H1 (cell line): ENCODE results near the gene DSCAM. TPM values are rescaled to one million over a fixed set of nuclear protein-coding genes. Genes with fewer than 3 reads are reported as not detected.

Experiments used
- BACH1 ChIP-seq: IDR thresholded peaks from 2 replicates; pipeline ENCODE4 v1.6.1; 2012; ENCODE audit warnings: low read length, improper control_type of control experiment
- CHD7 ChIP-seq: fragments of 300-600 bp; sonication (generic); IDR thresholded peaks from 2 replicates; pipeline ENCODE4 v1.7.1; 2012; ENCODE audit warnings: low read length, moderate library complexity, mild to moderate bottlenecking, inconsistent platforms; ENCODE audit not compliant: insufficient replicate concordance
- RXRA ChIP-seq: IDR thresholded peaks from 2 replicates; pipeline ENCODE4 v1.6.1; 2011; ENCODE audit warnings: low read depth, mild to moderate bottlenecking, low read length, moderate library complexity; ENCODE audit not compliant: insufficient read depth
- polyA plus RNA-seq, 7 experiments: library from polyadenylated mRNA; depleted of rRNA in 3 of 7; stranded (reverse) in 5 of 7; unstranded in 2 of 7; fragments of >200 nt in 5 of 7; fragments of 200-250 nt in 2 of 7; gene quantifications; 1 replicate in 5 of 7; 2 replicates in 1 of 7; 4 replicates in 1 of 7; pipeline versions ENCODE4 v1.2.1 to v1.2.3, GENCODE V29; 2011 to 2013; ENCODE audit warnings: missing spikeins in 2 of 7, mixed read lengths in 2 of 7
- total RNA-seq: library from RNA; stranded (reverse); fragmentation: NEBNext Ultra II Directional; extraction: Animal tissue kit (Norgen Biotek cat#: 25700); gene quantifications from 2 replicates; pipeline ENCODE4 v1.2.1, GENCODE V29; 2021
- TF ChIP-seq, protein P1 (sequence below), 3 experiments: IDR thresholded peaks; 1 replicate in 2 of 3; 2 replicates in 1 of 3; pipeline versions ENCODE4 v1.5.1 to v1.6.1; 2011; ENCODE audit warnings: low read length in 3 of 3, mild to moderate bottlenecking in 3 of 3, inconsistent platforms in 2 of 3, low read depth in 1 of 3, moderate library complexity in 1 of 3; ENCODE audit not compliant: insufficient read depth in 1 of 3; ENCODE audit errors: control extremely low read depth in 1 of 3

DSCAM gene
- total and polyA plus RNA-seq, 2 of the 8 experiments (the other 6 are each of a cell fraction or from before 2014, with no cell fraction given) = 0.02 to 0.15 TPM

- TF ChIP-seq BACH1 (no peak), RXRA (no peak), CHD7 (no peak)
- TF ChIP-seq, protein P1, sequence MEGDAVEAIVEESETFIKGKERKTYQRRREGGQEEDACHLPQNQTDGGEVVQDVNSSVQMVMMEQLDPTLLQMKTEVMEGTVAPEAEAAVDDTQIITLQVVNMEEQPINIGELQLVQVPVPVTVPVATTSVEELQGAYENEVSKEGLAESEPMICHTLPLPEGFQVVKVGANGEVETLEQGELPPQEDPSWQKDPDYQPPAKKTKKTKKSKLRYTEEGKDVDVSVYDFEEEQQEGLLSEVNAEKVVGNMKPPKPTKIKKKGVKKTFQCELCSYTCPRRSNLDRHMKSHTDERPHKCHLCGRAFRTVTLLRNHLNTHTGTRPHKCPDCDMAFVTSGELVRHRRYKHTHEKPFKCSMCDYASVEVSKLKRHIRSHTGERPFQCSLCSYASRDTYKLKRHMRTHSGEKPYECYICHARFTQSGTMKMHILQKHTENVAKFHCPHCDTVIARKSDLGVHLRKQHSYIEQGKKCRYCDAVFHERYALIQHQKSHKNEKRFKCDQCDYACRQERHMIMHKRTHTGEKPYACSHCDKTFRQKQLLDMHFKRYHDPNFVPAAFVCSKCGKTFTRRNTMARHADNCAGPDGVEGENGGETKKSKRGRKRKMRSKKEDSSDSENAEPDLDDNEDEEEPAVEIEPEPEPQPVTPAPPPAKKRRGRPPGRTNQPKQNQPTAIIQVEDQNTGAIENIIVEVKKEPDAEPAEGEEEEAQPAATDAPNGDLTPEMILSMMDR (IDR thresholded peaks at IDR 0.05; ENCODE audit: control extremely low read depth in 1 of 3, insufficient read depth in 1 of 3, low read depth in 1 of 3, low read length in 3 of 3) = no peak
These were observed 78.9 kb downstream of the DSCAM start (continued) for GRCh38 chr21:40768056-40768455.
